EH (cell line): ENCODE data around the gene TBPL1.
A peak's percentile ranks its signal among the peaks of the same experiment; 100 is the strongest.
"Not testable (repeated sequence)": the region's sequence is repeated elsewhere in the genome, so short reads cannot be mapped to it uniquely, and the experiment has no call there.

Source experiments
- DNase-seq: peaks from one replicate; pipeline ENCODE4 v3.0.0-alpha.2; 2015; ENCODE audit warnings: low read depth

The TBPL1 gene

GRCh38 chr6:133952815-133953633 lies at the start of gene TBPL1:
TSS of gene TBPL1 (plus strand) at chr6:133953224. CDS start at chr6:133980126, 26,902 bp downstream.
- peak; percentile 96 for DNase-seq

DNA sequence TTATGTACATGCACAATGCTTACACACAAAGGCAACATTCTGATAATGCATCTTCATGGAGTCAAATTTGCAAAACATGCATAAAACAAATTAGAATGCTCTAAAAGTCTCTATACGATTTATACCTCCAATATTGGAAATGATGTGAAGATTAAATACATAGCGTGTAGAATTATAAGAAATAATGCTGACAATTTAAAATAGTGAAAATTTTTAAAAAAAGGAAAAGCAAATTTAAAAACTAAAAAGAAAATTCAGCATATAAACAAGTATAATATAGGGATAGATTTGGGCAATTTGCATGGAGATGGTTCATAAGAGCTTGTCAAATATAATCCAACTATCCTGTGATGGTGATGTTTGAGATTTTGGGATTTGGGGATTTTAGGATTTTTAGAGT lies 49.2 kb upstream of the TBPL1 start:
- DNase-seq, result no peak

GRCh38 chr6:133906050-133906449 lies 47.0 kb upstream of the TBPL1 start:
- DNase-seq, result no peak

- DNase-seq, result peak; percentile 83
Measured at GRCh38 chr6:133916650-133917151, 36.3 kb upstream of the TBPL1 start.

DNA sequence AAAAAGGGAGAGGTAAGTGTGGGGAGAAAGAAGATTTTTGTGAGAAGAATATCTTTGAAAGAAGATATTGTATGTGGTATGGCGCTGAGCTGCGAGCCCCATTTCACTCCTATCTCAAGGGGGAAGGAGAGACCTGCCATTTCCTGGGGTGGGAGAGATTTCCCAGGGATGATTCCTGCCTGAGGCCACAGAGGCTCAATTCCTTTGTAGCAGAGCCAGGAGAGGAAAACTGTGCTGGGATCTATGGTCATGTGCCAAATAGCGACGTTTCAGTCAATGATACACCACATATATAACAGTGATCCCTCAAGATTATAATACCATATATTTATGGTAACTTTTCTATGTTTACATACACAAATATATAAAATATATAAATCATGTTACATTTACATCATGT lies 35.2 kb upstream of the TBPL1 start:
- DNase-seq, result no peak

- peak; percentile 19 for DNase-seq
Measured at GRCh38 chr6:133918208-133918930, 34.7 kb upstream of the TBPL1 start.

DNA sequence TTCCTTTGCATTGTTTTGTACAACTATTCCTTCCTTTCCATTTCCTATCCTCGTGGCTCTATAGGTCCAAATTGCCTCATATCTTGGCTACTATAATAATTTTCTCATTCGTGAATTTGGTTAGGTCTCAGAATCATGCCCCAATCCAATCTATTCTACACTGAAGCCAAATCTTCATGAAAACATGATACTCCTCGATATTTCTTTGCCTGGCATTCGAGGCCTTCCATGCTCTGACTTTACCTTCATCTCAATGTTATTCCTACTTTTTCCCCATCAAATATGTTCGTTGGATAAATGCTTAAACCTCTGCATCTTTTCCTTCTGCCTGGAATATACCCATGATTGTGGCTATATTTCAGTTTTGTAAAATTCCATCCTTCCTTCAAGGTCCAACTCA lies 33.7 kb upstream of the TBPL1 start:
- no peak for DNase-seq

DNA sequence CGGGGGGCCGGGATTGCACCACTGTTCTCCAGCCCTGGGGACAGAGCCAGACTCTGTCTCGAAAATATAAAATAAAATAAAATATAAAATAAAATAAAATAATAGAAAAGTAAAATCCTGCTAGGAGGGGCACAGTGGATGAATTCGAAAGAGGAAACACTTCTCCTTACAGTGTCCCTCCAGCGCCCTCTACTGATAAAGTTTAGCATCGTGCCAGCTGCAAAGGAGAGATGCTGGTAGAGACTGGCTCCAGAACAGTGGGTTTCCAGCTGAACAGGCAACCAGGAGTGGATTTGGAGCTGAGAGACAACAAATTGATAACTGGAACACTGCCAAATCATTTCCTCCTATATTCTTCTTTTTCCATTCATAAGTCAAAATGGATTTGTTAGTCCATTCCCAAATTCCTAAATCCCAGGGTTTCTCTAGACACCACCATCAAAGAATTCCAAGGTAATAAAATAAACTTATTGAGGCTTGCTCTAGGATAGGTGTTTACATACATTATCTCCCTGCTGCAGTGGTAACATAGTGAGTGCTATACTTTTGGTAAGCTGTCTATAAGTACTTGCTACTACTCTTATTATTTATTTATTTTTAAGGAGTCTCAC lies 31.7 kb upstream of the TBPL1 start:
- DNase-seq, result peak; percentile 79

GRCh38 chr6:133923938-133924593 lies 29.0 kb upstream of the TBPL1 start:
- peak; percentile 82 for DNase-seq

GRCh38 chr6:133931221-133931620 lies 21.8 kb upstream of the TBPL1 start:
- not testable (repeated sequence) for DNase-seq

GRCh38 chr6:133936352-133936751 lies 16.7 kb upstream of the TBPL1 start:
- not testable (repeated sequence) for DNase-seq

DNA sequence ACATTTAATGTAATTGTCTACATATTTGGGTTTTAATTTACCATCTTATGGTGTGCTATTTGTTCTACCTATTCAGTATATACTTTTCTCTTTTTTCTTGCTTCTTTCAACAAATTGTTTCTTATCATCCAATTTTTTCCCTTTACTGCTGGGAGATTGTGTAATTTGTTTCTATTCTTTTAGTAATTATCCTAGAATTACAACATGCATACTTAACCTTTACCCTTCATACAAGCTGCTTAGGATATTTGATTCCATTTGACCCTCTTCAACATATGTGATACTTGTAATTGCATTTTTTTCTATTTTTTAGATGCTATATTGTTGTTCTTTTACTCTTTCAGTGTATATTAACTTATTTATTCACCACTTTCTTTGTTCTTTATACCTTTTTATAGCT lies 15.1 kb upstream of the TBPL1 start:
- DNase-seq, result no peak

- no peak for DNase-seq
Measured at GRCh38 chr6:133938533-133938932, 14.5 kb upstream of the TBPL1 start.

DNA sequence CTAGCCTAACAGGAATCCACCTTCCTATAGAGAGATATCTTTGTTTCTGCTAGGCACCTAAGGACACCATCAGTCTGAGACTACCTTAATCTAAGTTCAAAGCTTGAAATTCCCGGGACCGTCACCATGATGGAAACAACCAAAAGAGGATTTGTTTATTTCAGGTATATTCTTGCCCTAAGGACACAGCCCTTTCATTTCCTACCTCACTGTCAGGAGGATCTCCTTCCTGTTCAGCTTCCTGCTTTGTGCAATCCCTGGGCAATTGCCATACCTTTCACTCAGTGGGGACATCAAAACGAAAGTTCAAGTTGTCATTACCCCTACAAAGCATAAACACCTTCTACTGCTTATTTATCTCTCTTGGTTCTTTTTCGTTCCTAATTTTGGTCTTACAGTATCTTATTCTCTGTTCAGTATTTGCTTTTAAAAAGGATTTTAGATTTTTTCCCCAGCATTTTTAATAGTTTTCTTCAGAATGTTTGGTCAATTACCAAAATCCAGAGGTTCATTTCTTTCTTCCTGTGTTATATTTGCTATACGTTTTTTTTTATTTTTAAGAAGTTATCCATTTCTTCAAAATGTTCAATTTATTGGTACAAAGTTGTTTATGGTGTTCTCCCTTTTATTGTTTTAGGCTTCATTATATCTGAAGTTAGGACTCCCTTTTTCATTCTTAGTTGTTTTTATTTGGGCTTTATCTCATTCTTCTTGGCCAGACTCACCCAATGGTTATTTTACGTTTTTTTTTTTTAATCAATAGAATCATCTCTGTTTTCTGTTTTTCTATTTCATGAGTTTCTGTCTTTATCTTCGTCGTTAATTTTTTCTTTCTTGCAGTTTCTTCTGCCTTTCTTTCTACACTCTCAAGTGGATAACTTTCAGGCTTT lies 13.0 kb upstream of the TBPL1 start:
- DNase-seq, result no peak

- DNase-seq, result peak; percentile 23
Measured at GRCh38 chr6:133945158-133945557, 7.9 kb upstream of the TBPL1 start.

GRCh38 chr6:133947302-133947900 lies 5.6 kb upstream of the TBPL1 start:
- DNase-seq, result no peak

GRCh38 chr6:133948472-133948871 lies 4.6 kb upstream of the TBPL1 start:
- no peak for DNase-seq

DNA sequence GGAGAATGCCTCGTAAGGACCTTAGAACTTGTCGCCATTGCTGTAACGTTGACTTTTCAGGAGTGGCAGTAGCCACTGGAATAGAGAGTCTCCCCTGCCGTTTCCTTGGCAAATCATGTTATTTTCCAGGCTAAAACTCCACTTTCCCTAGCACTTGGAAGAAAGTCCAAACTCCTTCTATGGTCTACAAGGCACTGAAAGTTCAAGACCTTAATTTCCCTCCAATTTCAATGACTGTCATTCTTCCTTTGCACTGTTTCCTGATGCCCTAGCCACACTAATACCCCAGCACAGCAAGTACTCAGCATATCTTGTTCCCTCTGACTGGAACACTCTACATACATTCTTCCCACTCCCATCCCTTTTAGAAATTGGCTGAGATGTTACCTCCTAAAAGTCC lies 1.8 kb upstream of the TBPL1 start:
- DNase-seq, result no peak

DNA sequence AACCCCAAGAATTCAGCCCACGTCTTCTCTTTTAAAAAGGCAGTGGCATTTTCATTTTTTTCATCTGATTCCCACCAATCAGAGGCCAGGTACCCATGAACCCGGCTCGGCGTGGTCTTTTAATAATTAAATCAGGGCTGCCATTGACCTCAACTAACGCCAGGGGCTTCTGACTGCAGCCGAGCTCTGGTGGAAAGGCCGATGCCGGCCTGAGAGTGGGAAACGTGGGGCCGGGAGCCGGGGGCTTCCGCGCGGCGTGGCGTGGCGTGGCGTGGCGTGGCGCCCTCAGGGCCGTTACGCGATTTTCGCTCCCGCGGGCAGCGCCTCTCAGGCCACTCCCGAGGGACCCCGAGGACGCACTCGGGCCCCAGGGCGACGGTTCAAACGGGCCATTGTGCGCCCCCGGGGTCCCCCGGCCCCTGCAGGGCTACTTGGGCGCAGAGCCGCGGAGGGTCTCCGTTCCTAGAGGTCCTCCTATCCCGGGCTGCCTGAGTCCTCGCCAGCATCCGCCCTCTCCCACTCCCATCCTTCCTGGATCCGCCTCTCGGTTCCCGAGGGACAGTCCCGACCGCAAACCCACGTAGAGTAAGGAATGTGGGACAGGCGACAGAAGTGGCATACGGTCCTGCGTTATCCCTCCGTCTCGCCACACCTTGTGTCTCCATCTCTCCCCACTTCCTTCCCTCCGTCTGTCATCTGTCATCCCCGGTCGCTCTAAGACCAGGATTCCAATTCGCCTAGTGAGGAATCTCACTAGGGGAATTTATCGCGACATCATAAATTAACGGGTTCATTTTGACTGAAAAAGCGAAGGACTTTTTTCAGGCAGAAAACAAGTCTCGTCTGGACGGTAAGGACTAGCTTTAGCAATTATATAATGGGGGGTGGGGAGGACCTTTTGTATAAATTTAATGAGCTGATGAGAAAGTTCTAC lies 876 bp upstream of the TBPL1 start:
- peak; percentile 77 for DNase-seq
